Esophagus muscularis mucosa (tissue), 4 donors: ENCODE results near the gene EPHB2. TPM values are rescaled to one million over a fixed set of nuclear protein-coding genes. Genes with fewer than 3 reads are reported as not detected.

Experiments used
- DNase-seq: peaks from one replicate; pipeline ENCODE4 v3.0.0-alpha.2; 2017; ENCODE audit errors: extremely low spot score
- H3K27ac ChIP-seq, 4 donors: fragments of 200-600 bp; sonication (generic); replicated peaks in 1 of 4; 1 replicate in 3 of 4; 2 replicates in 1 of 4; pipeline ENCODE4 v1.5.1; 2016 to 2019; ENCODE audit warnings: mild to moderate bottlenecking in 1 of 4
- H3K27me3 ChIP-seq, 4 donors: fragments of 200-600 bp; sonication (generic); one replicate each; pipeline versions ENCODE4 v1.5.1 to v1.6.0; 2016 to 2019
- H3K36me3 ChIP-seq, 4 donors: fragments of 200-600 bp; sonication (generic); one replicate each; pipeline ENCODE4 v1.5.1; 2016 to 2019
- H3K4me1 ChIP-seq, 4 donors: fragments of 200-600 bp; sonication (generic); one replicate each; pipeline ENCODE4 v1.5.1; 2016 to 2019
- H3K4me3 ChIP-seq, 4 donors: fragments of 200-600 bp; sonication (generic); 1 replicate in 2 of 4; 2 replicates in 2 of 4; pipeline ENCODE4 v1.5.1; 2016 to 2019; ENCODE audit warnings: mild to moderate bottlenecking in 4 of 4, moderate library complexity in 1 of 4
- H3K9me3 ChIP-seq, 4 donors: fragments of 200-600 bp; sonication (generic); 1 replicate in 3 of 4; 2 replicates in 1 of 4; pipeline ENCODE4 v1.5.1; 2016 to 2019
- EP300 ChIP-seq: sonication (generic); formaldehyde crosslinking; IDR thresholded peaks from one replicate; pipeline ENCODE4 v1.6.1; 2017; ENCODE audit warnings: antibody characterized with exemption
- POLR2A ChIP-seq: fragments of 450-650 bp; IDR thresholded peaks from one replicate; pipeline ENCODE4 v1.6.1; 2017; ENCODE audit warnings: antibody characterized with exemption, moderate library complexity, mild to moderate bottlenecking, low read depth
- POLR2AphosphoS5 ChIP-seq, 2 donors: sonication (generic); formaldehyde crosslinking; IDR thresholded peaks; one replicate each; pipeline ENCODE4 v1.6.1; 2017; ENCODE audit warnings: antibody characterized with exemption in 2 of 2
- WGBS: methylation state at CpG from one replicate; pipeline ENCODE4 v1.1.5; 2018; 5-methylcytosine and 5-hydroxymethylcytosine counted together
- intact Hi-C: fragments of 100-400 bp; cut with DNase I; formaldehyde crosslinking; loops from one replicate; pipeline ENCODE4 v1.15.1; 2023
- total RNA-seq, 4 donors: library from RNA; depleted of rRNA; stranded (reverse); fragments of >200 nt; gene quantifications; one replicate each; pipeline versions ENCODE4 v1.1.0 to v1.2.1, GENCODE V29; 2016
- TF ChIP-seq, protein P1 (sequence below), 3 experiments: fragments of 200-600 bp in 2 of 3; fragments of 450-650 bp in 1 of 3; sonication (generic) in 2 of 3; IDR thresholded peaks; one replicate each; pipeline ENCODE4 v1.5.1; 2017 to 2019; ENCODE audit warnings: antibody characterized with exemption in 3 of 3, mild to moderate bottlenecking in 2 of 3, moderate library complexity in 1 of 3

The EPHB2 gene
- total RNA-seq, 4 donors from 2014 or later: 1.5 to 3.3 (median 1.9) TPM

DNA sequence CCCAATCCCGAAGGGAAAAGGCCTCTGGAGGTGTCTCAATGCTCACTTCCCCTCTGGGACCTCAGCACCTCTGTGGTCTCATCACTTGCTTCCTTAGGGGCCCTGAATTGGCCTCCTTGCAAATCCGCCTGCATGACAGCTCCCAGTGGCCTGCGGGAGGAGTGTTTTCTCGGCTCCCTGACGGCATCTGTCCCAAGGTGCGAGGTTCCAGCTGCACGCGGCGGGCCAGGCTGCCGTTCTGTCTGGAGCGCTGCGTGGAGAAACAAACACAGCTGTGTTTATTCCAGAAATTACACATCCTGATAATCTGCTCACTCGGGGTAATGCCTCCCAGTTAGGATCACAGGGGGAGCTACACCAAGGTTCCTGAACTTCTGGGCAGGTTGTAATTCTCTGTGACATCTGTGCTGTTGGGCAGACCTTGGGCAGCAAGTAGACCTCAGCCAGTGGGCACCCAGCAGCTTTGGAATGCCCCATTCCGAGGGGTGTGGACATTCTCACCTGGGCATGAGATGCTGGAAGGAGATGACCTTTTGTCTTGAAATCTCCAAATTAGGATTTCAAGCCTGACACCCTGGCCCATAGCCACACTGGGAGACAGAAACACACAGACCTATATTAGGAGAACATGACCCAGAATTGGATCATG is 18.2 kb downstream of the EPHB2 start:
- 67% methylated on average over 1 of the region's 14 CpGs for WGBS
- Histone ChIP-seq H3K4me1 (peaks cover 0 to 5% (median 0%) of the 10 kb centered on the region in 4 donors), H3K9me3 (no peaks in the 10 kb centered on the region), H3K4me3 (no peak overlapping the region), H3K36me3 (no peaks in the 10 kb centered on the region), H3K27me3 (peaks cover 0 to 12% (median 0%) of the 10 kb centered on the region in 4 donors), H3K27ac (no peak overlapping the region)
- no peak for DNase-seq
- intact Hi-C loops: no loop called here
- TF ChIP-seq POLR2AphosphoS5 (IDR thresholded peaks at IDR 0.05): no peak
- TF ChIP-seq EP300: no peak
- TF ChIP-seq, protein P1, sequence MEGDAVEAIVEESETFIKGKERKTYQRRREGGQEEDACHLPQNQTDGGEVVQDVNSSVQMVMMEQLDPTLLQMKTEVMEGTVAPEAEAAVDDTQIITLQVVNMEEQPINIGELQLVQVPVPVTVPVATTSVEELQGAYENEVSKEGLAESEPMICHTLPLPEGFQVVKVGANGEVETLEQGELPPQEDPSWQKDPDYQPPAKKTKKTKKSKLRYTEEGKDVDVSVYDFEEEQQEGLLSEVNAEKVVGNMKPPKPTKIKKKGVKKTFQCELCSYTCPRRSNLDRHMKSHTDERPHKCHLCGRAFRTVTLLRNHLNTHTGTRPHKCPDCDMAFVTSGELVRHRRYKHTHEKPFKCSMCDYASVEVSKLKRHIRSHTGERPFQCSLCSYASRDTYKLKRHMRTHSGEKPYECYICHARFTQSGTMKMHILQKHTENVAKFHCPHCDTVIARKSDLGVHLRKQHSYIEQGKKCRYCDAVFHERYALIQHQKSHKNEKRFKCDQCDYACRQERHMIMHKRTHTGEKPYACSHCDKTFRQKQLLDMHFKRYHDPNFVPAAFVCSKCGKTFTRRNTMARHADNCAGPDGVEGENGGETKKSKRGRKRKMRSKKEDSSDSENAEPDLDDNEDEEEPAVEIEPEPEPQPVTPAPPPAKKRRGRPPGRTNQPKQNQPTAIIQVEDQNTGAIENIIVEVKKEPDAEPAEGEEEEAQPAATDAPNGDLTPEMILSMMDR (IDR thresholded peaks at IDR 0.05): no peak
- TF ChIP-seq POLR2A: no peak

GRCh38 chr1:22729400-22729773 is 18.7 kb downstream of the EPHB2 start:
- intact Hi-C loops: no loop called here
- H3K36me3 ChIP-seq: no peaks in the 10 kb centered on the region
- WGBS: 100% methylated on average over 1 of the region's 1 CpG
- TF ChIP-seq EP300: no peak
- no peak for TF ChIP-seq POLR2AphosphoS5 (IDR thresholded peaks at IDR 0.05)
- TF ChIP-seq, protein P1 (IDR thresholded peaks at IDR 0.05): no peak
- no peak for TF ChIP-seq POLR2A
- DNase-seq: no peak
- peaks cover 0 to 12% (median 0%) of the 10 kb centered on the region in 4 donors for H3K27me3 ChIP-seq
- peaks cover 0 to 5% (median 0%) of the 10 kb centered on the region in 4 donors for H3K4me1 ChIP-seq
- no peak overlapping the region for H3K27ac ChIP-seq
- H3K4me3 ChIP-seq: no peak overlapping the region
- no peaks in the 10 kb centered on the region for H3K9me3 ChIP-seq

GRCh38 chr1:22729912-22730311 is 19.3 kb downstream of the EPHB2 start:
- H3K9me3 ChIP-seq: no peaks in the 10 kb centered on the region
- H3K4me3 ChIP-seq: no peak overlapping the region
- intact Hi-C loops: no loop called here
- no peaks in the 10 kb centered on the region for H3K36me3 ChIP-seq
- H3K27me3 ChIP-seq: peaks cover 0 to 12% (median 0%) of the 10 kb centered on the region in 4 donors
- no peak for DNase-seq
- no peak overlapping the region for H3K27ac ChIP-seq
- peaks cover 0 to 5% (median 0%) of the 10 kb centered on the region in 4 donors for H3K4me1 ChIP-seq
- TF ChIP-seq, protein P1 (IDR thresholded peaks at IDR 0.05): no peak
- TF ChIP-seq POLR2A: no peak
- TF ChIP-seq EP300: no peak
- TF ChIP-seq POLR2AphosphoS5 (IDR thresholded peaks at IDR 0.05): no peak
- 80% methylated on average over 7 of the region's 7 CpGs for WGBS

- DNase-seq: no peak
- 89% methylated on average over 12 of the region's 12 CpGs for WGBS
- intact Hi-C loops: no loop called here
- H3K4me3 ChIP-seq: no peak overlapping the region
- H3K27me3 ChIP-seq: peaks cover 0 to 5% (median 0%) of the 10 kb centered on the region in 4 donors
- TF ChIP-seq POLR2A (no peak), POLR2AphosphoS5 (IDR thresholded peaks at IDR 0.05) (no peak), EP300 (no peak)
- TF ChIP-seq, protein P1 (IDR thresholded peaks at IDR 0.05): no peak
- H3K9me3 ChIP-seq: no peaks in the 10 kb centered on the region
- H3K27ac ChIP-seq: no peak overlapping the region
- H3K36me3 ChIP-seq: no peaks in the 10 kb centered on the region
- H3K4me1 ChIP-seq: peaks cover 0 to 5% (median 0%) of the 10 kb centered on the region in 4 donors
Observed at GRCh38 chr1:22731924-22732720, 21.5 kb downstream of the EPHB2 start.
